Activated gamma-delta T cell (primary cell): ENCODE data around the gene MN1.

Experiments used
- DNase-seq: peaks from one replicate; lab custom pipeline; 2025; lab: John Stamatoyannopoulos, UW

Gene MN1

GRCh38 chr22:27827604-27828587 is 26.3 kb upstream of the MN1 start:
- no peak for DNase-seq

GRCh38 chr22:27825174-27825573 is 23.6 kb upstream of the MN1 start:
- DNase-seq = no peak

DNA sequence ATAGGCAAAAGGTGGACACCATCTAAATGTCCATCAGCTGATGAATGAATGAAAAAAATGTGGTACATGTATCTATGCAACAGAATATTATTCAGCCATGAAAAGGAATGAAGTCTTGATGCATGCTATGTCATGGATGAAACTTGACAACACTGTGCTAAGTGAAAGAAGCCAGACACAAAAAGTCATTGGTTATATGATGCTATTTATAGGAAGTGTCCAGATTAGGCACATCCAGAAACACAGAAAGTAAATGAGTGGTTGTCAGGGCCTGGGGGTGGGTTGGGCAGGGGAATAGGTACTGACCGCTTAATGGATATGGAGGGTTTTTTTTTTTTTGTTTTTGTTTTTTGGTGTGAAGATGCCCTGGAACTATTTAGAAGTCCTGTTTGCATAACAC is 21.7 kb upstream of the MN1 start:
- DNase-seq = no peak

DNA sequence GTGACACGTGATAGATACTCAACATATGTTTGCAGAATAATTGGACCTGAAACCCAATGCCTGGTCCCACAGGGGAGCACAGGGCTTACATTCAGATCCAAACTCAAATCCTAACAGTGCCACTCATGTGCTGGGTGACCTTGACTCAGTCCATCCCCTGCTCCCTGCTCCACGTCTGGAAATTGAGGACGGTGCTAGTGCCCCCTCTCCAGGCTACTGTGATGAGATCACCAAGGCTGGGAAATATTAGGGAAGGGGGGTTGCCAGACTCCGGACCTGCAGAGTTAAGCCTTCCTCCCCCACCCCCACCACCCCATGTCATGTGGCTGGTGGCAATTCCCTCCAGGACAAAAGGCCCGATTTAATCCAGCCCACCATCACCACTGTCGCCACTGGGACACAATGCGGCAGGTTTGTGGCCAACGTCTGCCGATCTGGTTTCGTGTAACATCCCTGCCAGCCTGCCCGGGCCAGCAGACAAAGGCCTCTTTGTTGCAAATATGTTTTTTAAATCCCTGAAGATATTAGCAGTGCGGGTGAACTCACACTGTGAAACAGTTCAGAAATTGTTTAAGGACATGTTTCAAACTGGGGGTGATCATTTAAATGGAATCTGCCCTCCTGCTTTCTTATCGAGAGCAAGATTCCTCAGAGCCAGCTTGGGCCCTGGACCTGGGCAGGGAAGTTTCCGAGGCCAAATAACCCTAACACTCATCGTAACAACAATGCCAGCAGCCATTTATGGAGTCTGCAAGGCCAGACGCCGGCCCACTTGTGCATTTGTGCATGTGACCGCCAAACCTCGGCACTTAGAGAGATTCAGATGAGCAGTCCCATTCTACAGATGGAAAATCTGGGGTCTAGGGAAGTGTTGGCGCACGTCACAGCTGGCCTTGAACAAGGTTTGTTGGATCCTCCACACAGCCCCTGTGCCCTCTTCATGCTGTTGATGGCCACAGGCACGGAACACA is 19.6 kb upstream of the MN1 start:
- DNase-seq = no peak

GRCh38 chr22:27816552-27816951 is 15.0 kb upstream of the MN1 start:
- no peak for DNase-seq

DNA sequence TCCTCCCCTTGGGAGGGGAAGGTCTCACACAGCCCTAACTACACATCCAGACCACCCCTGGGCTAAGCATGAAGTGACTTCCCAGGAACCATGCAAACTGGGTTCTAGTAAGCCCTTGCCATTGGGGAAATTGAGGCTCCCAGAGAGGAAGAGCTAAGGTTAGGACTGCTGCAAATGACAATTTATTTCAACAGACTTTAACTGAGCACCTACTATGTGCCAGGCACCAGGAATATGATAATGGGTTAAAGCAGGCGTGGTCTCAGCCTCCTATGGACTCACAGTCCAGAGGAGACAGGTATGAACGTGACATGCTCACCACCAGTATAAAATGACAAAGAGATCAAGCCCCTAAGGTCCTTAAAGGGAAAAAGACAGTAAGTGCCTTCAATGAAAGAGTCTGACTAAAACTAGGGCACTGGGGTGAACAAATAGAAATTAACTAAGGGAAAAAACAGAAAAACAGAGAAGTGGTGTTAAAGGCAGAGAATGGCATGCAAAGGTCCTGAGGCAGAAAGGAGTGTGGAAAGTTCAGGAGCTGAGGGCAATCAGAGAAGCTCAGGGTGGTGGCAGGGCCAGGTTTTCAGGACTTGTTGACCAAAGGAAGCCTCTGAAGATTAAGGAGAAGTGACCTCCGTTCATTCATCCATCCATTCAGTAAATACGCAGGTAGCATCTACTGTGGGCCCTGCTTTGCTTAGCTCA is 14.4 kb upstream of the MN1 start:
- no peak for DNase-seq

- no peak for DNase-seq
Observed at GRCh38 chr22:27814993-27815392, 13.4 kb upstream of the MN1 start.

GRCh38 chr22:27811778-27812177 is 10.2 kb upstream of the MN1 start:
- DNase-seq = no peak

DNA sequence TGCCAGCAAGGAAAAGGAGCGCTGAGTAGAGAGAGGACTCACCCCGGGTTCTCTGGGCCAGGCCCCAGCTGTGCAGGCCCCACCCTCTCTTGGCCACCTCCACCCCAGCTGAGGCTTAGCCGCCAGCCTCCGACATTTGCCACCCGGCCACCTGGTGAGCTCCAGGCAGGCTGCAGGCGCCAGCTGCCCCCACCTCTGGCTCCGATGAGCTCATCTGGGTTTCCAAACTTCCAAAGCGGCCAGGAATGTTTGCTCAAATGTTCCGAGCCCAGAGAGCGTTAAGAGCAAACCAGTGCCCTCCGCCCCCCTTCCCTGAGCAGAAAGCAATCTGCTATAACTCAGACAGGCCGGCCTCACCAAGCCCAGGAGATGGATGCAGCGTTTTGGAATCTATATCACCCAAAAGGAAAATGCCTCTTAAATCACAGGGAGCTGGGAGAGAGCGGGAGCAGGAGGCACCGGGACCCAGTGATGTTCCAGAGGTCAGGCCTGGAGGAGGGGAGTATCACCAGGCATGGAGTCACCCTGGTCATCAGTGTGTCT is 9.1 kb upstream of the MN1 start:
- no peak for DNase-seq

- DNase-seq = no peak
Observed at GRCh38 chr22:27809700-27810608, 8.4 kb upstream of the MN1 start.

DNA sequence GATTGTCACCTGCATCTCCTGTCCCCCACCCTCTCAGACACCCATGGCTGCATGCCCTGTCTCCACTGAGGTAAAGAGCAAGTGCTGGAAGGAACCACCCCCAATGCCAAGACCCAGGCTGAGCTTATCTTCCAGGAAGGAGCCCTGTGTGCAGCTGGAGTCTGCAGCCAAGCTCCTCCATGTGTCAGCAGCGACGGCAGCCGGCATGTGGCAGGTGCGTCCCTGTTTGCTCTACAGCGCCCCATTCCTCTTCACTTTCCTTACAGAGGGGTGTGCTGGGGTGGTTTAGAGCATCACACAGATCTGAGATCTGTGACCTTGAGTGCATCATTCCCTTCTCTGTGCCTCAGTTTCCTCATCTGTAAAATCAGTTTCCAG is 7.7 kb upstream of the MN1 start:
- no peak for DNase-seq

GRCh38 chr22:27808451-27809225 is 7.1 kb upstream of the MN1 start:
- no peak for DNase-seq

DNA sequence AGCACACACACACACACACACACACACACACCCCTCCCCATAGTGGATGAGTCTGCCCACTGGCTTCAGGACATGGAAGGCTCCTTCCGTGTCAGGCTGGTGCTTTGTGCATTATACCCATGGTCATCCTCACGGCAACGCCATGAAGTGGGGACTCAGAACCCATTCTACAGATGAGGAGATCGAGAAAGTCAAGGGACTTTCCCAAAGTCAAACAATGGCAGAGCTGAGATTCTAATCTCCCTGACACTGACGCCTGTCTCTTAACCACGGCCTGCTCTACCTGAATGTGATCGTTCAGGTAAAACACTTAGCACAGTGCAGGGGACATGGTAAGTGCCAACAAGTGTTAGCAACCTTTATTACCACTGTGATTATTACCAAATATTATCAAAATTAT is 4.3 kb upstream of the MN1 start:
- no peak for DNase-seq

DNA sequence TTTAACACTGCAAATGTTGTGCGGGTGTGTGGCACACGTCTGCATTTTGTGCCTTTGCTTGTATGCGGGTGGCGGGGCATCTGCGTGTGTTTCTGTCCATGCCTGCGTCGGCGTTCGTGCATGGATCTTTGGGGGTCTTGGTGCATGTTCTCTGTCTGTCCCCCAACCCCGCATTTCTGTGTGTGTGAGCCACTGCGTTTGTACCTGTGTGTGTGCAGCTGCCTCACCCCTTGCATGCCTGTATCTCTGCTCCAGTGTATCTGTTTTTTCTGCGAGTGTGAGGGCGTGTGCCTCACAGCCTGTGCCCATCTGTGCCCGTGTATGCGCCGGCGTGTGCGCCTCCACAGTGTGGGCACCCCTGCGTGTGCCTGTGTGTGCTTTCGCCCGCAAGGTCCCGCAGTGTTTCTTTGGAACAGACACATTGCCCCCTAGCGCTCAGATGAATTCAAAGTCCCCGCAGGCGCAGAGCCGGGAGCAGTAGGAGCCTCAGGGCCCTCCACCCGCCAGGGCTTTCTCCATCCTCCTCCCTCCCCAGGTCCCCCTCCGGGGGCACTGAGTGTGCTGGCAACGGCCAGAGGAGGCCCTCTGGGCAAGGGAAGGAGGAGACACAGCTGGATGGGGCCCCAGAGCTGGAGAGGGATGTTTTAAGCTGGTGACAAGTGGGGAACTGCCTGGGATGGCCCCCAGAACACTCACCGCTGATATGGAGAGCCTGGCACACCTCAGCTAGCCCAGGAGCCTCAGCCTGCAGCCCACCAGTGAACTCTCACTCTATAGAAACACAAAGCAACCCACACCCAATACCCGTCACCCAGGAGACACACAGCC is 3.1 kb upstream of the MN1 start:
- no peak for DNase-seq

DNA sequence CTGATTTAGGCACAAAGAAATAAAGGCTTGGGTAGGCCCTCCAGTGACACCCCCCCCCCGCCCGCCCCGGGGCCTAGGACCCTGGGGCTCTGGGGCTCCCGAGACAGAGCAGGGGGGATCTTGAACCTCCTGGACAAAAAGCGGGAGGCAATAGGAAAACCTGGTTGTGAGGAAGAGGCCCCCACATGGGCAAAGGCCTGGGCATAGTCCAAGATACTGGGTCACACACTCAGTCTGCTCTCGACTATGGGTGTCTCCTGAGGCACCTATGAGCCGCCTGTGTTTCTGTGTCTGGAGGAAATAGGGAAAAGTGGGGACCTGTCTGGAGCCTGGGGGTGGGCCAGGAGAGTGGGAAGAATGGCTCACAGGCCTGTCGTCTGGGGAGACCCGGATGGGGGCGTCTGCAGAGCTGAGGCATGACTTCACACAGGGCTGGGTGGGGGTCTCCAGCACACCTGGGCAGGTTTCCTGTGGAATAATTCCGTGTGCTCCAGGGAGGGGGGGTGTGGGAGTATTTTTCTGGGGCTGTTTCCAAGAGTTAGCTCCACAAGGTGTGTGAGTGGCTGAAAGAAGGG is 2.4 kb upstream of the MN1 start:
- DNase-seq = no peak

DNA sequence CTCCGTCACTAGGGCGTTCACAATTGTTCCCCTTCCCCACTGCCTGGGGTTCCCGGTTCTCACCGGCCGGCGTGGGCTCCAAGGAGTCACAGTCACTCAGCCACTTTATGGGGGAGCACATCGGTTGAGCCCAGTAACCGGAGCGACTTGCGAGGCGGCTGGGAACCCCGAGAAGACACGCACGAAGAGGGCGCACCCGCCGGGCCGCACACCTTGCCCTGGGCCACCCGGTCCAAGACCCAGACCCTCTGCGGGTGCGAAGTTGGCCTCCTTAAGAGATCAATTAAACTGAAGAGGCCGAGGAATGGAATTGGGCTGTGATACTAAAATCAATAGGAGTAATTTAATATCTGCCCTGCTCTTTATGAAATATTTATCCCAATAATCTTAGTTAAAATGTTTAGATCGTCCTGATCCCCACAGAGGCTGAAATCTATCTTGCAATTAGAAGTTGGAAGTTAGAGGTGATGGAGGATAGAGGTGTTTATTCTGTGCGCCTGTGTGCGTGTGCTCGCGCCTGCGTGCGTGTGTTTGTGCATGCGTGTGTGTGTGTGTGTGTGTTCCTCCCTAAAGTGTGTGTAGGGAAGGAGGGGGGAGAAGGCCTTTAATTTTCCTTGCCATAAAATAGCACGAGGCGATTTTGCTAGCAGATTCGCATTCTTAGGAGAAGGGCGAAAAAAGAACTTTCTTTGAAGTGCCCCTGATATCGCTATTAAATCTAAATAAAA is 954 bp upstream of the MN1 start:
- no peak for DNase-seq

DNA sequence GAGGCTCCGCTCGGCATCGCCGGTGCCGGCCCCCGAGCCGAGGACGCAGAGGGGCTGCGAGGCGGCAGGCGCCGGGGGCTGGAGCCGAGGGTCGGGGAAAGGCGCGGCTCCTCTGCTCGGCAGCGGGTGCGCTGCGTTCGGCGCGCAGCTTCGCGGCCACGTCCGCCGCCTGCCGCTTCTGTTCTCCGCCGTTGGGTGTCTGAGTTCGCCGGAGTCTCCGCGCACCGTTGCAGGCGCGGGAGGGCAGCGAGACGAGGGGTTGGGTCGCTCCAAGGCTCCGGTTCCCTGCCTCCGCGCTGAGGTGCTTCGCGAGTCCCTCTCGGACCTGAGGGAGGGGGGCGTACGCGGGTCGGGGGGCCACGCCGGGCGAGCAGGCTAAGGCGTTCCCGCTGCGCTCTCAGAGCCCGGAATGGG is 347 bp downstream of the MN1 start:
- no peak for DNase-seq
